Cerebellar nuclear complex (tissue), 1 donor: Measurements from ENCODE around the gene VPS13C.

Experiments
- DNase-seq, 2 experiments: peaks; one replicate each; lab custom pipeline; 2025; lab: John Stamatoyannopoulos, UW

Gene VPS13C

GRCh38 chr15:61935493-61935892 lies 124.8 kb downstream of the VPS13C start:
- DNase-seq = no peak

- no peak for DNase-seq
Observed at GRCh38 chr15:61929452-61929851, 130.8 kb downstream of the VPS13C start.

DNA sequence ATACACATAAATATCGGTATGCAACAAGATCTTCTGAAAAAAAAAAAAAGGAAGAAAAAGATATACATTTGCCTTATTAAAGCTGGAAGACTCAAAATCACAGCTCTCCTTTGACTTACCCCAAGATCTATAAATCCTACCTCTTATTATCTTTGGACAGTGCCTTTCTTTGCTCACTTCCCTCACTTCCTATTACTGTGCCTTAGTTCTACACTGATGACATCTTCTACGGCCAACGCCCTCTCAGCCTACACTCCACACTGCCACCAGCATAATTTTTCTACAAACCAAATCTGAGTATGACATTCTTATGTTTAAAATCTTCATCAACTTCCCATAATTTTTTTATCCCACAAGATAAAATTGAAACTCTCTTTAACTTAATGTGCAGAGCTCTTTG lies 137.1 kb downstream of the VPS13C start:
- DNase-seq = no peak

GRCh38 chr15:61921093-61921492 lies 139.2 kb downstream of the VPS13C start:
- DNase-seq = no peak

DNA sequence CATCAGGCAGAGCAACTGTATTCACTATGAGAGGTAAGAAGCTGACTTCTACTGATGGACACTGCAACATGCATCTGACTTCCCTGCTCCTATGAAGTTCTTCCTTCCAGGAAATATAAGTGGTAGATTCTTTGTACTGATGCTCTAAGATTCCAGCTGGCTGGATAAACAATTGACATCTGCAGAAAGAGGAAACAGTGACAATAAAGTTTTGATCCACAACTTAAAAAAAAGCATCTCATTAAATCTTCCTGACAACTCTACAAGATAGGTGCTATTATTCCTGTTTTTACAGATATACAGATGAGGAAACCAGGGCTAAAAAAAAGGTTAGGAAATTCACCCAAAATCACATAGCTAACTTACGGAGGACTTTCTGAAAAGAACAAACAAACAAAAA lies 142.8 kb downstream of the VPS13C start:
- DNase-seq = no peak

GRCh38 chr15:61916104-61916503 lies 144.1 kb downstream of the VPS13C start:
- no peak for DNase-seq

GRCh38 chr15:61915640-61916039 lies 144.6 kb downstream of the VPS13C start:
- no peak for DNase-seq

GRCh38 chr15:61910839-61911369 lies 149.3 kb downstream of the VPS13C start:
- no peak for DNase-seq

DNA sequence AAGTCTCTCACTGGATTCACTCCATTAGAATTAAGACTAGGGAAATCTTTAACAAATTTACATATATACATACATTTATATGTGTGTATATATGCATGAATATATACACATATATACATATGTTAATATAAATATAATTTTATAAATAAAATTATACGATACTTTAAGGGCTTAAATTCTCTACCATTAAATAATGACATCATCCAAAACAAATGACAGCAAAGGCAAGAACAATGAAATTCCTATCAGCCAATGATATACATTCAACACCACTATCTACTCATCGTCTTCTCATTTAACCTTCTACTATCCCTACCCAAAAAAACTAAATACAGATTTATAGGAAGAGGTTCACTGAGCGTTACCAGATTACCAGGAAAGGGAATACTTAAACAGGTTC lies 152.0 kb downstream of the VPS13C start:
- DNase-seq = no peak

DNA sequence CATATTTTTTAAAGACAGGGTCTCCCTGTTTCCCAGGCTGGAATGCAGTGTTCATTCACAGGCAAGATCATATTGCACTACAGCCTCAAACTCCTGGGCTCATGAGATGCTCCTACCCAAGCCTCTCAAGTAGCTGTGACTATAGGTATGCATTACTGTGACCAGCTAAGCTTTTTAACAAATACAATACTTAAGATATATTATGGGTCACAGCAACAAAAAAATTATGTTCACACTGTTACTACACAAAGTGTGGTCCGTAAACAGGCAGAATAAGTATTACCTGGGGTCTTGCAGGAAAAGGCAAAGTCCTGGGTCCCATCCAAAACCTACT lies 152.5 kb downstream of the VPS13C start:
- DNase-seq = no peak

DNA sequence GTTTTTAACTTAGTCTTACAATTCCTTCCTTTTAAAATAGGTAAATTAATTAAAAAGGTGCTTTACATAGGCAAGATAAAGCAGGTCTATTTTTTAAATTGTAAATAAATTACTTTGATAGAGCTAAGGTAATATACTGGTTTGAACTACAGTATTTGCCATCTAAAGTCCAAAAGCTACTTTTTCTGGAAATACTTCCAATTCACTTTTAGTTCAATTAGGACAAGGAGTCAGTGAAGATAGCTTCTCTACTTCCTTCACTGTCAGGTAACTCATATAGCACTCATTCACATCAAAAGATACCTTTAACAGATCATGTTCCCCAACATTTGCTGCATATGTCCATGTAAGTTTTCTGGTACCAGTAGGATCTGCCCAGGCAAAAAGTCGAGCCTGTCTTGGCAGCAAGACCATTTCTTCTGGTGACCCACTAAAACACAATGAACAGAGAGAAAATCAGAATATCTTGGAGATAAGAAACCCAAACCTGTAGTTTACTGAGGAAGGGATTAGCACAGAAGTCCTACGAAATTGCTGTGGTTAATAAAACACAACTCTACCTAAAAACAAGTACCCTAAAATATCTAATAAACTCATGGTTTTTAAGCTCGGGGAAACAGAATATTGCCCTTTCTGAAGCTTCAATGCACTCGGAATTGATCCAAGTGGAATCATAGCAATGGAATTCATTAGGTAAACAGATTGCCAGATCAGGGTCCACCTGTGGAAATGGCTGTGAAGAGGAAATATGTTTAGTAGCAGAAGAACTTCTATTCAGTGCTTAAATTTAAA lies 153.1 kb downstream of the VPS13C start:
- no peak for DNase-seq

DNA sequence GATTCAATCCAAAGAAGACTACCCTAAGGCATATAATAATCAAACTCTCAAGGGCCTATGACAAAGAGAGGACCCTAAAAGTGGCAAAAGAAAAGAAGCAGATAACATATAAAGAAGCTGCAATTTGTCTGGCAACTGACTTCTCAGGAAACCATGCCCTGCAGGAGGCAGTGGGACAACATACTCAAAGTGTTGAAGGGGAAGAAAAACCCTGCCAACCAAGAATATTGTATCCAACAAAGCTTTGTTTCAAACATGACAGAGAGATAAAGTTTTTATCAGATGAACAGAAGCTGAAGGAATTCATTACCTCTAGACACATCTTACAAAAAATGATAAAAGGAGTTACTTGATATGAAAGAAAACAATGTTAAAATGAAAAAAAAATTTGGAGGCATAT lies 167.1 kb downstream of the VPS13C start:
- no peak for DNase-seq

DNA sequence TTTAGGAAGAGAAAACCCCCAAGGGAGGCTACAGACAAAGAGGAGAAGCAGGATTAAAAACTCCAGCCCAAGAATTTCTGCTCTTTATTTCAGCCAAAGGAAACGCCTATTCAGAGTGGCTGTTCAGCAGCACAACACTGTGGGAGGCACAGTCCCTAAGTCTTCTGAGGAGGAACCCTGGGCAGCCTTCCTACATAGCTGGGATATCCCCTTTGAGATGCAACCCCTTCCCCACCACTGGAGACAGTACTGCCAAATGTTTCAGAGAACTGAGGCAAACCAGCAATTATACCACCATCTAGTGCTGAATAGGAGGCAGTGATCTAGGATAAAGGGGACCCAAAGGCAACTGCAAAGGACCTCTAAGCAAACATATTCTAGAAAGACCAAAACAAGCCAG lies 168.1 kb downstream of the VPS13C start:
- no peak for DNase-seq

DNA sequence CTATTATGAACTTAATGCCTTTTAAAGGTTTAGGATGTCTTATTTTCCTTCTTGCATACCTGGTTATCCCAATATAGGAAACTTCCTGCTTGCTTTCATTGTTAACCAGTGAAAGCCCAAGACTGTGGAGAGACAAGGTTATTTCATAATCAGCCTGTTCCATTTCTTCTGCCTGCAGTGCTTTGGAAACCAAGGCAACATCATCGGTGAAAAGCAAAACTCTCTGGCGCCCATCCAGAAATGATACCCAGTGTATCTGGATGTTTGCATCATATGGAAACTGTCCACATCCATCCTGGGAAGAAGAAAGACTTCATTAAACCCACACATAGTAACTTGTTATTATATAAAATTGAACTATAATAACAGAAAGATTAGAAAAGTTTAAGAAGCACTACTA lies 170.1 kb downstream of the VPS13C start:
- DNase-seq = no peak

GRCh38 chr15:61889706-61890105 lies 170.5 kb downstream of the VPS13C start:
- DNase-seq = no peak

GRCh38 chr15:61888074-61888780 lies 172.0 kb downstream of the VPS13C start:
- DNase-seq = no peak

- no peak for DNase-seq
Observed at GRCh38 chr15:61880084-61880483, 180.2 kb downstream of the VPS13C start.

DNA sequence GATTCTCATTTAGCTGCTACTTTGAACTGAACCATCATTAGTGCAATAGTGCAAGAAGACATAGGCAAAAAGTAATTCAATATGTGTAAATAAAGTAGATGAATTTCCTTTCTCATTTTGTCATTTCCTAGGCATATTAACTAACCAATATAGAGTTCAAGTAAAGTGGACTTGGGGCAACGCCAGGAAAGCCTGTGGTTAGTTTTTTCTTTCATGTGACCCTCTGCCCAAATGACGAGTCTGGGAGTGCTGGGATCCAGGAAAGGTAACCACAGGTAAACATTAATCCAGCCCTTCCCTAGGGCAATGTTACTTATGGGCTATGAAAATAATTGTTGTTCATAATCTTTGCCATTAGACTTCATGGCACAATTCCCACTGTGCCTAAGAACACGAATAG lies 181.0 kb downstream of the VPS13C start:
- DNase-seq = no peak

- DNase-seq = no peak
Observed at GRCh38 chr15:61871926-61872522, 188.2 kb downstream of the VPS13C start.

DNA sequence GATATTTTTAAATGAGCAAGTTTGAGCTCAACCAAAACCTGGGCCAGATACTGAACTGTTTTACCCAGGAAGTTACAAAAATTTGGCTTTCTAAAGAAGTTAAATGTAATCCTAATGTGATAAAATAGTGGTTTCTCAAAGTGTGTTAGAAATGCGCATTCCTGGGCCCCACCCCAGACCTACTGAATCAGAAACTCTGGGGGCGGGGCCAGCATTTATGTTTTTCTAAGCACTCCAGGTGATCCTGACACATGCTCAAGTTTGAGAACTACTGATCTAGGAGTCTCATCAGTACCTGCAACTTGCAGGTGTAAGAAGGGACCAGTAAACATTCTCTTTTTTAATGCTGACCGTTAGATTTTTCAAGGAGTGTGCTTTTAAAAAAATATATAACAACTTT lies 190.6 kb downstream of the VPS13C start:
- no peak for DNase-seq

- DNase-seq = no peak
Observed at GRCh38 chr15:61861962-61862361, 198.3 kb downstream of the VPS13C start.

DNA sequence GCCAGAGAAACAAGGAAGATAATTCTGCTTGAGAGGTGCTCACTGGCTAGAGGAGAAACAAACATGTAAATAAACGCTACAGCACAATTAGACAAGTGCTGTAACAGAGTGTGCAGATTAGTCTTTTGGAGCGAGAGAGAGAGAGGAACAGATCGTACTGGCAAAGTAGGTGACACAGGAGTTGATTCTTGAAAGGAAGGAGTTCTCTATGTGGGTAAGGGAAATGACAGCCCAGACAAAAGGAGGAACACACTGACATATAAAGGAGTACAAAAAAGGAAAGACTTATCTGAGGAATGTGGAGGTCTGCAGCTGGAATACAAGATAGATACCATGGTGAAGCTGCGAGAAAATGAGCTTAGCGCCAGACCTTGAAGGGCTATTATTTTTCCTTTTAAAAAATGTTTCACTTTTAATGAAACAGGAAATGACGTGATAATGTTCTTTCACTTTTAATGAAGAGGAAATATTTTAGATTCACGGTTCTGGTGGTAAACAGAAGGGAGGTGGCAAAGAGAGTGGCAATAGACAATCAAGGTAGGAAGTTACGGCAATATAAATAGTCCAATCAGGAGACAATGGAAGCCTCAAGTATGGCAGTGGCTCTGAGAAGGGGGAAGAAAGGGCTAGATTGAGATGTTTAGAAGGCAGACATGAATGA lies 202.9 kb downstream of the VPS13C start:
- no peak for DNase-seq

- DNase-seq = no peak
Observed at GRCh38 chr15:61856295-61856694, 204.0 kb downstream of the VPS13C start.
